GM06990 (cell line): ENCODE results near the gene ATP1A2.

Experiments used
- DNase-seq: peaks from one replicate; pipeline ENCODE4 v3.0.0-alpha.2; 2011; ENCODE audit not compliant: insufficient read length; ENCODE audit errors: extremely low read depth
- H3K27me3 ChIP-seq: replicated peaks from 2 replicates; pipeline ENCODE4 v1.6.0; 2011; ENCODE audit warnings: low read length; ENCODE audit not compliant: control insufficient read depth, insufficient read depth
- H3K36me3 ChIP-seq: 2 replicates; pipeline ENCODE4 v1.5.1; 2011; ENCODE audit warnings: low read length; ENCODE audit not compliant: control insufficient read depth, insufficient read depth
- H3K4me3 ChIP-seq: replicated peaks from 2 replicates; pipeline ENCODE4 v1.5.1; 2011; ENCODE audit warnings: low read depth, mild to moderate bottlenecking, control low read depth, low read length
- CTCF ChIP-seq: IDR thresholded peaks from 2 replicates; pipeline ENCODE4 v1.5.1; 2011; ENCODE audit warnings: low read length, control low read depth, mild to moderate bottlenecking, inconsistent platforms; ENCODE audit not compliant: insufficient read depth, poor library complexity, severe bottlenecking

Gene ATP1A2

DNA sequence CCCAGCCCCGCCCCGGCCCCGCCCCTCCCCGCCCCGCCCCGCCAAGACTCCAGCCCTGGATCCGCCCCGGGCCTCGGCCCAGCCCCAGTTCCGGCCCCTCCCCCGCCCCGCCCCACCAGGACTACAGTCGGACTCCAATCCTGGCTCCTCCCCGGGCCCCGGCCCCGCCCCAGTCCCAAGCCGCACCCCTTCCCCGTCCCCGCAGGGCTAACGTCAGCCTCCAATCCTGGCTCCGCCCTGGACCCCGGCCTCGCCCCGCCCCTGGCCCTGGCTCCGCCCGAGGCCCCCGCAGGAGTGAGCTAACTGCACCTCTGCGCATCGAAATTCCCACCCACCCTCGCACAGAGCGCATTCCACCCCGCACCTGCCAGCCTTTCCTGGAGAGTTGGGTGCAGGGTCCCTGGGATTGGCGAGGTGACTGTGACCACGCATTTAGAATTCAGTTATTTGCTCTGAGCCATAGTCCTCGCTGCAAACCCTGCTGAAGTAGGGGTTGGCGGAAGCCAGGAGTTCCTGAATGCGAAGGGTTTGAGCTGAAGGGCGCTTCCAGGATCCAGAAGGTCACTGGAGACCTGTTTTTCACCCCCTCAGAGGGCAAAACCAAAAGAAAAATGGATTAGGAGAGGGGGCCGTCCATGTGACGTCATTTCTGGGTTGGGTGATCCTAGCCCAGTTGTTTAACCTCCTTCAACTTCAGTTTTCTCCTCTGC lies 16.6 kb upstream of the ATP1A2 start:
- H3K4me3 ChIP-seq = peak overlapping the region; percentile 61
- TF ChIP-seq CTCF = no peak
- H3K27me3 ChIP-seq = peaks cover 1% of the 10 kb centered on the region; the same call in 1 of the 2 replicates
- peaks cover 4% of the 10 kb centered on the region for H3K36me3 ChIP-seq
- DNase-seq = peak; percentile 93

DNA sequence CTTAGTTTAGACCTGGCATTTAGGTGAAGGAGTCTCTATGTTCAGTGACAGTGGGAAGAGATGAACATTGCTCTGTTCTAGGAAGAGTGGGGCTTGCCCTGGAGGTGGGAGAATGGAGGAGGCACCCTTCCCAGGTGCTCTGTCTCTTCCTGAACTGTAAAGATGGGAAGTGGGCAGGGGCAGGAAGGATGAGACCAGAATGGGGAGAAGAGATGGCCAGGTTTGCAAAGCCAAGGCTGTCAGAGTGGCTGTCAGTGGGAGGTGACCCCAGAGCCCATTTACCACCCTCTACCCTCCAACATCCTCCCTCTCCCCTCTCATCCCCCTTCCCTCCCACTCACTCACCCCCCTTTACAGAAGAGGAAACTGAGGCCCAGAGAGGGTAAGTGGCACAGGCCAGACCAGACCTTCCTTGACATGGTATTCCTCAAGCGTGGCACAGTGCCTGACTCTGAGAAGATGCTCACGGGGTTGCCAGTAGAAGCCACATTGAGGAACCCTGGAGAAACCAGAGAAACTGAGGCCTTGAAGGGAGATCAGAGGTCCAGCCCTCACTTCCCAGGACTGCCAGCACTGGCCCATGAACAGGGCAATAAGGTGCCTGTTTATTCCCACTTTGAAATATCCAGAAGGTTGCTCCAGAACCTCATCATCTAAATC lies 15.7 kb upstream of the ATP1A2 start:
- H3K36me3 ChIP-seq = peaks cover 3% of the 10 kb centered on the region
- H3K27me3 ChIP-seq = peaks cover 1% of the 10 kb centered on the region; the same call in 1 of the 2 replicates
- no peak for DNase-seq
- no peak overlapping the region for H3K4me3 ChIP-seq
- no peak for TF ChIP-seq CTCF

DNA sequence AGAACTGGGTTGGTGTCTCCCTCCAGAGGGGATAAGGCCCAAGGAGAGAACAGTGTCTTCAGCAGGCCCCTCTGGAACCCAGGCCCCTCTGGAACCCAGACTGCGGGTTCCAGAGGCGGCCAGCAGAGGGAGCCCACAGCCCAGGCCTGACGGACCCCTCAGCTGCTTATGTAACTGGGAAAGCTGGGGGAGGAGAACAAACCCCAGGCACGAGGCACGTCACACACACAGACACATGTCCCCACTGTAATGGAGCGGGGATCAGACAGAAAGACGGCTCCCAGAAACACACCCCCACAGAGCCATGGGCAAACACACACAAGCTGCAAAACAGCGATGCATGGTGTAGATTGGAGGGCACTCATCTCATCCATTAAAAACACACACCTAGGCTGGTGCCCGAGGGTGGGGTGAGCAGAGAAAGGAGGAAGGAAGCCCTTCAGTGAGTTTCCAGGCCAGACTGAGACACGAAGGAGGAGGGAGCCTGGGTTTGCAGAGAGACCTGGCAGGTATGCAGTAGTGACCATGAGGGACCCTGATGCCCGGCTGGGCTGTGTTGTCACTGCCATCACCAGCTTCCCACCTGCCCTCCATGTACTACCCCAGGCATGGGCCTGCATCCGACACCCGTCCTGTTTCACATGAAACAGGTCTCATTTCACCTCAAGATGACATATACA lies 14.4 kb upstream of the ATP1A2 start:
- peak; percentile 96 for TF ChIP-seq CTCF
- peak; percentile 77 for DNase-seq
- Histone ChIP-seq H3K27me3 (peaks cover 1% of the 10 kb centered on the region; the same call in 1 of the 2 replicates), H3K36me3 (no peaks in the 10 kb centered on the region), H3K4me3 (no peak overlapping the region)

- TF ChIP-seq CTCF = no peak
- no peak overlapping the region for H3K4me3 ChIP-seq
- no peak for DNase-seq
- H3K27me3 ChIP-seq = peaks cover 1% of the 10 kb centered on the region; the same call in 1 of the 2 replicates
- no peaks in the 10 kb centered on the region for H3K36me3 ChIP-seq
These were observed 13.6 kb upstream of the ATP1A2 start for GRCh38 chr1:160101717-160102522.

- no peak for DNase-seq
- TF ChIP-seq CTCF = no peak
- no peaks in the 10 kb centered on the region for H3K36me3 ChIP-seq
These were observed 11.7 kb upstream of the ATP1A2 start for GRCh38 chr1:160103658-160104408.

More at GRCh38 chr1:160103658-160104408, 11.7 kb upstream of the ATP1A2 start:
- Histone ChIP-seq H3K27me3 (peaks cover 1% of the 10 kb centered on the region; the same call in 1 of the 2 replicates), H3K4me3 (no peak overlapping the region)
